NCI-H187 treated with DMSO at 0.1 percent for 48 hours (cell line): ENCODE results near the gene APOC1.

ENCODE experiments used
- DNase-seq: peaks from one replicate; lab custom pipeline; 2025; lab: John Stamatoyannopoulos, UW

Gene APOC1

GRCh38 chr19:44955505-44956439 lies 41.4 kb downstream of the APOC1 start:
- DNase-seq = no peak

- DNase-seq = no peak
Observed at GRCh38 chr19:44957526-44957925, 43.1 kb downstream of the APOC1 start.

- DNase-seq = no peak
Observed at GRCh38 chr19:44958090-44958489, 43.7 kb downstream of the APOC1 start.

DNA sequence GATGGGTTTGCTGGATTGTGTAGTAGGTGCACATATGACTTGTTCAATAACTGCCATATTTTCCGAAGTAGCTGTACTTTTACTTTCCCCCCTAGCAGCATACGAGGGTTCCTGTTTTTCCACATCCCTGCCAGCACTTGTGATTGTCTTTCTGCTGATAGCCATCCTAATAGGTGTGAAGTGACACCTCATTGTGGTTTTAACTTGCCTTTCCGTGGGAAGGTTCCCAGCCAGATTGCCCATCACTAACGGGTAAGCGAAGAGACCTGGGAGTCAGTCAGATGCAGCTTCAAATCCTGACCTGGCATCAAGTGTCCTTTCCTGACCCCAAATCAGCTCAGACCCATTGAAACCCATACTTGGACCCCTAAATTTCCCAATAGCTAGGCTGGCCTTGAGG lies 45.3 kb downstream of the APOC1 start:
- no peak for DNase-seq

GRCh38 chr19:44960906-44961728 lies 46.7 kb downstream of the APOC1 start:
- no peak for DNase-seq

DNA sequence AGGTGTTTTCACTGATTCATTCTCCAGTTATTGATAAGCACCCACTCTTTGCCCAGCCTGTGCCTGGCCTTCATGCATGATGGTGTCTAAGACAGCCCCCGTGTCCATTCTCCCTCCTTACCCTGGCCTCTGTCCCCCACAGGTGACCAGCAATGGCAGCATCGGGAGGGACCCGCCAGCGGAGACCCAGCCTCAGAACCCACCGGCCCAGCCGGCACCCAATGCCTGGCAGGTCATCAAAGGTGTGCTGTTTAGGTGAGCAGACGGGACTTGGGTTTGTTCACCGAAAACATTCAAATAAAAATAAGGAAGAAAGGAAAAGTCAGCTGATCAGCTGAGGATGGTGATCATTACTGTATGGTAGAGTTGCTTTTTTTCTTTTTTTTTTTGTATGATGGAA lies 47.4 kb downstream of the APOC1 start:
- DNase-seq = no peak

DNA sequence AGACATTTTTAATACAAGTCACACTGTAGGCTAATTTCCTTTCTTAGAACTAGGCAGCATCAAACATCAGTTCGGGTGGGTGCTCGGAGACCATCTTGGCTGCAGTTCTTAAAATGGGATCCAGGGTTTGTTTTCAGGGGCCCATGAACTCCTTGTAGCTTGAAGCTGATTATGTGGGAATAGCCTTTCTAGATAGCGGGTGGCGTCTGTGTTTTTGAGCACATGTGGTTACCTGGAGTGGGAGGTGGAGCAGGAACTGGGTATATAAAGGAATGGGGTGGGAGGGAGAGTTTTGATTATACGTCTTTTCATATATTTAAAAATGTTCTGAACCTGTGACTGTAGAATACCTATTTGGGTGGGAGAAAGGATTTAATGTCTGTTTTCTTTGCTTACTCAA lies 53.7 kb downstream of the APOC1 start:
- DNase-seq = no peak

GRCh38 chr19:44968670-44969069 lies 54.3 kb downstream of the APOC1 start:
- no peak for DNase-seq
